ENCODE measurements around the gene STK39.

STK39 gene

DNA sequence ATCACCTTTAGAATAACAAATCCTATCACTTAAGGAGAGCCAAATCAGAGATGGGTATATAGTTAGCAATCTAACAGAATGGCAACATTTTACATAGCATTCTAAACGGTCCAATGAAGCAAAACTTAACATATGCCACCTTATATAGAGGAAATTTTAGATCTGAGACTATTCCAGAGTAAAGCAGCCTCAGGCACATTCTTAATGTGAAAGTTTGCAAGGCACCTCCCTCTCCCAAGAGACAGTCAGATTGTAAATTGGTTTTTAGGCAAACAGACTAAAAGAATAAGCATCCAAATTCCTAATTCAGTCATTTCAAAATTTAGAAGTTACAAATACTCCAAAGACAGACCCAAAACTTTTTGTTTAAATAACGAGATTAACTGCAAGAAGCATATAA, 292.9 kb downstream of the STK39 start:
- DNase-seq (ENCODE audit: low spot score), result no peak

DNA sequence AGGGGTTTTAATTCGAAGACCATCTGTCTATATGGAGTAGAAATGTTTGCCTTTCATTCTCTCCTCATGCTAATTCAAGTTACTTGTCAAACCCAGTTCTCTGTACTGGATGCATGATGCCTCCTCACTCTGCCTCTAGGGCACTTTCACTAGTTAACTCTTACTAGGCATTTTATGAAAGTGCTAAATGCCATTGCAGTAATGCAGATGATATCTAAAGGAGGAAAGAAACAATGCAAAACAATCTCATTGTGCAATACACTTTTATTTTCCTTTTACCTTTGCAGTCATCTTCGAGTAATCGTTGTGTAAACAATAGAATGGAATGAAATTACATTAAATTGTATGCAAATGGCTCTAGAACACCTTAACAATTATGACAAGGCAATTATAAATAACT, 293.6 kb downstream of the STK39 start:
- no peak for DNase-seq (ENCODE audit: low spot score)

DNA sequence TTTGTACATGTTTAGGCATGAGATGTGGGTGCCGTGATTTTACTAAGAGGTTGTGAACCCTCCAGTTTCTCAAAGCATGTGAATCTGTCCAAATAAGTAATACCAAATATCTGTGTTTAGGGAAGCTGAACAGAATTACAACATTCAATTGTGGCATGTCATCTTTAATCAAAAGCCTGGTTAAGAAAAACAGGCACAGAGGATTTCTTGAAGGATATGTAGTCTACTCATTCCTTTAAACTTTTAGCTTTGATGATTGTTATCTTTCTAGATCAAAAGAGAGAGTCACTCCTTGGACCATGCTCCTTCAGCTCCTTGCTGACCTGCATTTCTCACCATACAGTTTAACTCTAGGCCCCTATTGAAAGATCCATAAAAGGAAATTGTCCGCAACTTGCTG, 296.8 kb downstream of the STK39 start:
- no peak for DNase-seq (ENCODE audit: low spot score)

GRCh38 chr2:167946441-167946841, 301.0 kb downstream of the STK39 start:
- no peak for DNase-seq (ENCODE audit: low spot score)

DNA sequence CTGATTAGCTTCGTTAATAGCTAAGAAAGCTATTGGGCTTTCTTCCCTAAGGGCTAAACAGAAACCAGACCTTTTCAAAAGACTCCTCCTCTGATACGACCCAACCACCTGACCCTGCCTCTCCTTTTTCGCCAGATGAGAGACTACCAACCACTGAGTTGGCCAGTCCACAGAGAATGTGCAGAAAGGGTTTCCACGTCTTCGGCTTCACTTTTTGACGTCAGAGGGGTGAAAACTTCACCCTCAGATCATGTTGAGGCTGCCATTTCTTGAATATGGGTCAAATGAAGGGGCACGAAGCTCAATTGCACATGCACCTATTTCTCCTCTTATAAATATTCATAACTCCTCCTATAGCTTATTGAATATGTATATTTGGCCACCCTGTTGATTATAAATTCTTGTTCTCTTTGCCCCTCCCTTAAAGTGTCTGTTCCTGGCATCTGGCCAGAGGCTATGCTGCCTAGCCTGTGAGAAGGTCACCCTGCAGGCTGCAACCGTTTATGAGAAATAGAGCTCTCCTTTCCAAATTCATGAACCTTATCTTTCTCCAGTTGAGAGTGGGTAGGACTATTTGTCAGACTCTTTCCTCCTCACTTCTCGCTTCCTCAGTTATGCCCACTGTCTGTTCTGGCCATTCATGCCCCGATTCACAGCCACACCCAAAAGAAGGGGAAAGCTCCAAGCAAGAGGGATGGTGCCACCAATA, 301.6 kb downstream of the STK39 start:
- DNase-seq (ENCODE audit: low spot score), result no peak

DNA sequence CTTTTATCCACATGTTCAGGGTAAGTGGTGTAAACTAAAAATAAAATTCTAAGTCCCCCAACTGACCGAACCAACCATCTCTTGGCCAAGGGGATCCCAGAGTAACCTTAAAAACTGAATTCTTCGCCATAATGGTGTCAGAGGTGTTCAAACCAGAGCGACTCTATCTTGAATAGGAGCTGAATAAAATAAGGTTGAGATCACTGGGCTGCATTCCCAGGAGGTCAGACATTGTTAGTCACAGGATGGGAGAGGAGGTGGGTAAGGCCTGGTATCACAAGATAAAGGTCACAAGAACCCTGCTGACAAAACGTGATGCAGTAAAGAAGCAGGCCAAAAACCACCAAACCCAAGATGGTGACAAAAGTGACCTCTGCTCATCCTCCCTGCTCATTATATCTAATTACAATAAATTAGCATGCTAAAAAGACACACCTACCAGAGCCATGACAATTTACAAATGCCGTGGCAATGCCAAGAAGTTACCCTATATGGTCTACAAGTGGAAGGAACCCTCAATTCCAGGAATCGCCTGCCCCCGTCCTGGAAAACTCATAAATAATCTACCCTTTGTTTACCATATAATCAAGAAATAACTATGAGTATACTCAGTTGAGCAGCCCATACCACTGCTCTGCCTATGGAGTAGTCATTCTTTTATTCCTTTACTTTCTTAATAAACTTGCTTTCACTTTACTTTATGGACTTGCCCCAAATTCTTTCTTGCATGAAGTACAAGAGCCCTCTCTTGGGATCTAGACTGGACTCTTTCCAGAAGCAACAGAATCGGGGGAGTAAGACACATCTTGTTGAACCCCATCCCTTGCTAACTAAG, 302.4 kb downstream of the STK39 start:
- DNase-seq (ENCODE audit: low spot score), result no peak

GRCh38 chr2:167943897-167944296, 303.5 kb downstream of the STK39 start:
- DNase-seq (ENCODE audit: low spot score), result no peak

- no peak for DNase-seq (ENCODE audit: low spot score)
Observed at GRCh38 chr2:167943368-167943767, 304.0 kb downstream of the STK39 start.

- DNase-seq (ENCODE audit: low spot score), result no peak
Observed at GRCh38 chr2:167942366-167943081, 304.9 kb downstream of the STK39 start.

DNA sequence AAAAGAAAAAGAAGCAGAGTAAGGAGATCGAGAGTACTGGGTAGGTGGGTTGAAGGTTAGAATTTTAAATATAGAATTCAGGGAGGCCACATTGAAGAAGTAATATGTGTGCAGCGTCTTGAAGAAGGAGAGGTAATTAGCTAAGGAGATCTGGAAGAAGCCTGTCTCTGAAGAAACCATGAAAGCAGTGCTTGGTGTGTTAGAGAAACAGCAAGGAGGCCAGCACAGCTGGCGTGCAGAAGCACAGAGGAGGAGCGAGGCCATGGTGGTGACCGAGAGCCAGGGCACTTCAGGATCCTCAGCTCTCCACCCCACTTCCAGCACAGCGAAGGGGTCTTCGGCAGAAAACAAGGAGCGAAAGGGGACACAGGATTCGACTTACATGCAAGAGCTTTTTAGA, 305.8 kb downstream of the STK39 start:
- no peak for DNase-seq (ENCODE audit: low spot score)

GRCh38 chr2:167940734-167941507, 306.5 kb downstream of the STK39 start:
- DNase-seq (ENCODE audit: low spot score), result no peak

GRCh38 chr2:167940346-167940725, 307.1 kb downstream of the STK39 start:
- no peak for DNase-seq (ENCODE audit: low spot score)

GRCh38 chr2:167939514-167940345, 307.7 kb downstream of the STK39 start:
- DNase-seq (ENCODE audit: low spot score), result no peak

GRCh38 chr2:167937403-167937802, 310.0 kb downstream of the STK39 start:
- no peak for DNase-seq (ENCODE audit: low spot score)

DNA sequence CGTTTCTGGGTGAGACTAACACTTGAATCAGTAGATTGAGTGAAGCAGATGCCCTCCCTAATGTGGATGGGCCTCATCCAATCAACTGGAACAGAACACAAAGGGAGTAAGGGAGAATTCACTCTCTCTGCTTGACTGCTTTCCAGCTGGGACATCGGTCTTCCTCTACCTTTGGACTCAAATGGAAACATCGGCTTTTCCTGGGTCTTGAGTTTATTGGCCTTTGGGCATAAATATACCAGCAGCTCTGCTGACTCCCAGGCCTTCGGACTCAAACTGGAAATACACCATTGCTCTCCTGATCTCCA, 311.6 kb downstream of the STK39 start:
- DNase-seq (ENCODE audit: low spot score), result no peak

DNA sequence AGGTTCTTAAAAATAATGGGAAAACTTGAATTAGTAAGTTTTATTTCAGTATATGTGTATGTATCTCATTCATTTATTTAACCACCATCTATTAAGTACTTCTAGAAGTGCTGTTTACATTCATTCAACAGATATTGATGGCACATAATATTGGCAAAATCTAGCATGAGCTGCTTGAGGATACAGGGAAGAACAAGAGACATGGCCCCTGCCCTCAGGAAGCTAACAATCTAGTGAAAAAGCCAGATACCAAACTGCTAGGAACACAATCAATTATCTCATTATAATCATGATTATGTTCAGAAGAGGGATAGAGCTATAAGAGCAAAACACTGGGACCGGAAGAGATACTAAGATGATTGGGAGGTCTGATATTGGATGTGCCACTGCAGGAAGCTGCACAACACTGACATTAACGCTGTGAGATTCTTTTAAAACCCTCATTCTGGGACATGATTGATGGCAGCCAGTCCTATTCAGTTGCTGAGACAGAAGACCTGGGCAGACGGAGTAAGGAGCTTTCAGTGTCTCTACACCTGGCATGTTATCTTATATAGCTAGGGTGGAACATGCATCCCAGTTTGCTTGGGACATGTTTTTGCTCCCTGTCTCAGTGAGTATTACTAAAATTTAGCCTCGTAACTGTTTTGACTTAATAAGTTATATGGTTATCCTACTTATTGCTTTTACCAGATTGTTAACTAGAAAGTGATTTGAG, 314.1 kb downstream of the STK39 start:
- no peak for DNase-seq (ENCODE audit: low spot score)

DNA sequence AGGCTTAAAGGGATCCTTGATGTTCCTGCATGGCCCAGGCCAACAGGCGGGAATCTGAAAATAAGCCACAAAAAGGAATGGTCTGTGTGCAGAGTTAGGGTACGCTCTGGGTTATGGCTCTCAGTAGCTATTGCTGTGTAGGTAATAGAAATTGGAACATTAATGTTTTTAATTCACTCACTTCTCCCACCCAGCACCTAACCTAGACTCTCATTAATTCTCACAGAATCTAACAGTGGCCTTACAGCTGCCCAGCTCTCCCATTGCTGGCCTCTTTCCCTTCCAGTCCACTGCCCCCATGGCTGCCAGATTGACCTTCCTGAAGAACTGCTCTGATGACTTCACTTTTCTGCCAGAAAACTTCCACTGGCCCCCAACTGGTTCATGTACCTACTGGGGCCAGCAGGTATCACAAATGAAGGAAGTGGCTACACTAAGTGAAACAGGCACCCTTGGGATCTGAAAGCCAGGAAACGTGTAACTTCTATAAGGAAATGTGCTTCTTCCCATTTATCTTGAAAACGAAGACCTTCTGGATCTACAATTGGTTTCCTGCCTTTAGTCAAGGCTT, 315.2 kb downstream of the STK39 start:
- no peak for DNase-seq (ENCODE audit: low spot score)

DNA sequence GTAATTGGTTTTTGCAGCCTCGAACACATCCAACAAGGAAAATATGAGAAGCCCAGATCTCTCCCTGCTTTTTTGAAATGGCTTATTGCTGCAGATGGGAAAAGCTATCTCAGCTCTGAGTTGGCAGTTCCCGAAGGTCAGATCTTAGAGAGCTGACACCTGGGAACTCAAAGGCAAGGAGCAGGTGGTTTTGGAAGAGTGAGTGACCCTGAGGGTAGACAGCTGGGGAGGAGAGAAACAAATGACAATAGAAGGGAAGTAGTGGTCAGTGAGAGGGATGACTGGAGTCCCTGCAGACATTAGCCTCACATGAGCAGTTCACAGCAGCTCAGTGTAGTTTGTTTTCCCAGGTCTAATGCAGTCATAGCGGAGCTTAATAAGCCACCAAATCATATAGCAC, 317.9 kb downstream of the STK39 start:
- no peak for DNase-seq (ENCODE audit: low spot score)

GRCh38 chr2:167928434-167928833, 319.0 kb downstream of the STK39 start:
- DNase-seq (ENCODE audit: low spot score), result no peak

GRCh38 chr2:167925758-167926157, 321.6 kb downstream of the STK39 start:
- no peak for DNase-seq (ENCODE audit: low spot score)
